Activated B cell treated with CpG ODN at 0.5 μM for 24 hours (primary cell): Measurements from ENCODE around the gene HBQ1. TPM values are rescaled to one million over a fixed set of nuclear protein-coding genes. Genes with fewer than 3 reads are reported as not detected.
"Not testable (repeated sequence)": the region's sequence is repeated elsewhere in the genome, so short reads cannot be mapped to it uniquely, and the experiment has no call there.

Experiments
- ATAC-seq: fragments of 200-7000 bp; cut with Tn5 transposase; one replicate; pipeline ENCODE4 v1.10.0; 2021; ENCODE audit warnings: low read depth, mild to moderate bottlenecking, moderate library complexity
- CTCF ChIA-PET: fragments of 350-600 bp; sonication (Branson Sonifier 250); formaldehyde crosslinking; loops from one replicate; lab custom pipeline; 2021; ENCODE audit warnings: antibody characterized with exemption; lab: Charles Lee
- POLR2A ChIA-PET: fragments of 350-600 bp; sonication (Branson Sonifier 250); formaldehyde crosslinking; loops from one replicate; lab custom pipeline; 2021; ENCODE audit warnings: antibody characterized with exemption; lab: Charles Lee
- DNase-seq: peaks from one replicate; pipeline ENCODE4 v3.0.0; 2022
- H3K27ac Mint-ChIP-seq: one replicate; pipeline ENCODE4 v1.8.0; 2020; ENCODE audit warnings: mixed read lengths
- H3K27me3 Mint-ChIP-seq: one replicate; pipeline ENCODE4 v1.8.0; 2021; ENCODE audit warnings: mixed read lengths
- H3K36me3 Mint-ChIP-seq: one replicate; pipeline ENCODE4 v1.8.0; 2021; ENCODE audit warnings: low read depth, mixed read lengths
- H3K4me1 Mint-ChIP-seq: one replicate; pipeline ENCODE4 v1.8.0; 2021; ENCODE audit warnings: mixed read lengths
- H3K4me3 Mint-ChIP-seq: one replicate; pipeline ENCODE4 v1.8.0; 2020; ENCODE audit warnings: mild to moderate bottlenecking, mixed read lengths
- H3K9me3 Mint-ChIP-seq: one replicate; pipeline ENCODE4 v1.8.0; 2020; ENCODE audit warnings: mixed read lengths
- intact Hi-C: fragments of 100-400 bp; cut with micrococcal nuclease; formaldehyde crosslinking; loops from one replicate; pipeline ENCODE4 v1.15.1; 2024
- total RNA-seq: library from RNA; stranded (reverse); gene quantifications from 2 replicates; pipeline ENCODE4 v1.2.3, GENCODE V29; 2022
- TF ChIP-seq, protein P1 (sequence below): fragments of 200-600 bp; IDR thresholded peaks from one replicate; pipeline ENCODE4 v1.8.0; 2022; ENCODE audit warnings: antibody characterized with exemption, mild to moderate bottlenecking

HBQ1 gene
- total RNA-seq, 1 donor from 2014 or later: not detected

DNA sequence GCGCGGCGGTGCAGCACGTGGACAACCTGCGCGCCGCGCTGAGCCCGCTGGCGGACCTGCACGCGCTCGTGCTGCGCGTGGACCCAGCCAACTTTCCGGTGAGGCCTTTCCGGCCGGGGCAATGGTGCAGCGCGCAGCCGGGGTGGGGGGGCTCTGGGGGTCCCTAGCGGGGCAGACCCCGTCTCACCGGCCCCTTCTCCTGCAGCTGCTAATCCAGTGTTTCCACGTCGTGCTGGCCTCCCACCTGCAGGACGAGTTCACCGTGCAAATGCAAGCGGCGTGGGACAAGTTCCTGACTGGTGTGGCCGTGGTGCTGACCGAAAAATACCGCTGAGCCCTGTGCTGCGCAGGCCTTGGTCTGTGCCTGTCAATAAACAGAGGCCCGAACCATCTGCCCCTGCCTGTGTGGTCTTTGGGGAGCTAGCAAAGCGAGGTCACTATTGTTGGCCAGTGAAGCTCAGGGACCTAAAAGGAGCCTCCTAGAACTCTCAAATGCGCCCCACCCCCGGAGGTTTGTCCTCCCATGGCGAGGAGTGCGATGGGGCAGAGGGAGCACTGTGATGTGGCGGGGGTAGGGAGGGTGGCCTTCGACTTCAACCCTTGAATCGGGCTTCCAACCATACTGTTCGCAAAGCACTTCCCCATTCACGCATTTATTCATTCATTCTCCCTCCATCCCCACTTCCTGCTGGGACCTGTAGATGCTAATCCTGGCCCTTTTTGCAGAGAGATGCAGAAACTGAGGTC lies 13.7 kb upstream of the HBQ1 start:
- intact Hi-C loops: no loop called here
- Mint-ChIP-seq H3K36me3 (no peaks in the 10 kb centered on the region), H3K27ac (no peak overlapping the region), H3K9me3 (no peaks in the 10 kb centered on the region), H3K27me3 (peaks cover 38% of the 10 kb centered on the region), H3K4me3 (no peak overlapping the region), H3K4me1 (peaks cover 14% of the 10 kb centered on the region)
- ChIA-PET CTCF (no interaction called here), POLR2A (interaction anchor here (0.6 kb wide), 1 partner anchor 422 kb away, joined by 3 read pairs; no protein-coding TSS in a partner anchor)
- TF ChIP-seq, protein P1, sequence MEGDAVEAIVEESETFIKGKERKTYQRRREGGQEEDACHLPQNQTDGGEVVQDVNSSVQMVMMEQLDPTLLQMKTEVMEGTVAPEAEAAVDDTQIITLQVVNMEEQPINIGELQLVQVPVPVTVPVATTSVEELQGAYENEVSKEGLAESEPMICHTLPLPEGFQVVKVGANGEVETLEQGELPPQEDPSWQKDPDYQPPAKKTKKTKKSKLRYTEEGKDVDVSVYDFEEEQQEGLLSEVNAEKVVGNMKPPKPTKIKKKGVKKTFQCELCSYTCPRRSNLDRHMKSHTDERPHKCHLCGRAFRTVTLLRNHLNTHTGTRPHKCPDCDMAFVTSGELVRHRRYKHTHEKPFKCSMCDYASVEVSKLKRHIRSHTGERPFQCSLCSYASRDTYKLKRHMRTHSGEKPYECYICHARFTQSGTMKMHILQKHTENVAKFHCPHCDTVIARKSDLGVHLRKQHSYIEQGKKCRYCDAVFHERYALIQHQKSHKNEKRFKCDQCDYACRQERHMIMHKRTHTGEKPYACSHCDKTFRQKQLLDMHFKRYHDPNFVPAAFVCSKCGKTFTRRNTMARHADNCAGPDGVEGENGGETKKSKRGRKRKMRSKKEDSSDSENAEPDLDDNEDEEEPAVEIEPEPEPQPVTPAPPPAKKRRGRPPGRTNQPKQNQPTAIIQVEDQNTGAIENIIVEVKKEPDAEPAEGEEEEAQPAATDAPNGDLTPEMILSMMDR: no peak
- ATAC-seq (no peak), DNase-seq (no peak)

DNA sequence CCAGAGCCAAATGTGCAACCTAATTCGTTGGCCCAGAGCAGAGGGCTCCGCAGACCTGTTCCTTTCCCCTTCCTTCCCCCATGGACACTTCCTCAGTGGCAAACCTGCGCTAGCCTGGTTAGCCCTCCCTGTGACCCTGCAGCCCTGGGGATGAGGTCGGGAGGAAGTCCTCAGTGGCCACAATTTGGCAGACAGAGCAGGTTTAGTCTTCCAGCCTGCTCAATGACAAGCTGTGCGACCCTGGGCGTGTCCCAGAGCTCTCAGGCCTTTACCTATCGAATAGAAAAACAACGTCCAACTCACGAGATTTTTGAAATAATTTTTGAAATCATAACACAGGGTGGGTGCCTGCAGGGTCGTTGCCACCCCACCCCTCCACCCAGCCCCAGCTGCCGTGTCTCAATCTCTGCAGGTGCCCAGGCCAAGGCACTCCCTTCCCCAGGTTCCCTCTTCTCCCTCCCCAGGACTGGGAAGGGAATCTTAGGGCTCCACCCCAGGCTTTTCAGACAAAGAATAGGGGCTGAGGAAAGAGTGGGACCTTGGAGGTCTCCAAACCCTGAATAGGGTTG lies 13.1 kb upstream of the HBQ1 start:
- TF ChIP-seq, protein P1: no peak
- Mint-ChIP-seq H3K36me3 (no peaks in the 10 kb centered on the region), H3K4me1 (peaks cover 14% of the 10 kb centered on the region), H3K4me3 (no peak overlapping the region), H3K9me3 (no peaks in the 10 kb centered on the region), H3K27me3 (peaks cover 39% of the 10 kb centered on the region), H3K27ac (no peak overlapping the region)
- DNase-seq (no peak), ATAC-seq (no peak)
- intact Hi-C loops: no loop called here
- POLR2A ChIA-PET: interaction anchor here (0.7 kb wide), 1 partner anchor 57 kb away, joined by 3 read pairs; no protein-coding TSS in a partner anchor
- CTCF ChIA-PET: no interaction called here

DNA sequence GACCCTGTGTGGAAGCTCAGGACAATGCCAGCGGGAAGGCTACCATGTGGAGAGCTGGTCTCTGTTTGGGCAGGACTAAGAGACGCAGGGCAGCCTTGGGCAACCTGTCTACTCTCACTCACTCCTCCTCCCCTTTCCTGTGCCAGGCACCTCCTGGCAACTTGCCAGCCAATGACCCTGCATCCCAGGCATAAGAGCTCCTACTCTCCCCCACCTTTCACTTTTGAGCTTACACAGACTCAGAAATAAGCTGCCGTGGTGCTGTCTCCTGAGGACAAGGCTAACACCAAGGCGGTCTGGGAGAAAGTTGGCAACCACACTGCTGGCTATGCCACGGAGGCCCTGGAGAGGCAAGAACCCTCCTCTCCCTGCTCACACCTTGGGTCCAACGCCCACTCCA lies 11.8 kb upstream of the HBQ1 start:
- H3K4me3 Mint-ChIP-seq: no peak overlapping the region
- CTCF ChIA-PET: no interaction called here
- TF ChIP-seq, protein P1: no peak
- no peak for ATAC-seq
- H3K4me1 Mint-ChIP-seq: peaks cover 14% of the 10 kb centered on the region
- DNase-seq: no peak
- no peaks in the 10 kb centered on the region for H3K9me3 Mint-ChIP-seq
- no peak overlapping the region for H3K27ac Mint-ChIP-seq
- POLR2A ChIA-PET: no interaction called here
- intact Hi-C loops: no loop called here
- peaks cover 36% of the 10 kb centered on the region for H3K27me3 Mint-ChIP-seq
- H3K36me3 Mint-ChIP-seq: no peaks in the 10 kb centered on the region

DNA sequence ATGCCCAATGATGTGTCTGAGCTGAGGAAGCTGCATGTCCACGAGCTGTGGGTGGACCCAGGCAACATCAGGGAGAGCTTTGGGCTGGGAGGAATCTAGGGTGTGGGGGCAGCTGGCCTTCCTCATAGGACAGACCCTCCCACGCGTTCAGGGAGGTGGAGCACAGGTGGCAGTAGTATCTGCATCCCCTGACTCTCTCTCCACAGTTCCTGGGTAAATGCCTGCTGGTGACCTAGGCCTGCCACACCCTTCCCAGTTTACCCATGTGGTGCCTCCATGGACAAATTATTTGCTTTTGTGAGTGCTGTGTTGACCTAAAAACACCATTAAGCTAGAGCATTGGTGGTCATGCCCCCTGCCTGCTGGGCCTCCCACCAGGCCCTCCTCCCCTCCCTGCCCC lies 11.2 kb upstream of the HBQ1 start:
- peaks cover 39% of the 10 kb centered on the region for H3K27me3 Mint-ChIP-seq
- no peaks in the 10 kb centered on the region for H3K36me3 Mint-ChIP-seq
- no peaks in the 10 kb centered on the region for H3K9me3 Mint-ChIP-seq
- no peak for DNase-seq
- intact Hi-C loops: no loop called here
- TF ChIP-seq, protein P1: no peak
- ATAC-seq: no peak
- ChIA-PET POLR2A (no interaction called here), CTCF (no interaction called here)
- no peak overlapping the region for H3K27ac Mint-ChIP-seq
- no peak overlapping the region for H3K4me3 Mint-ChIP-seq
- H3K4me1 Mint-ChIP-seq: peaks cover 17% of the 10 kb centered on the region

DNA sequence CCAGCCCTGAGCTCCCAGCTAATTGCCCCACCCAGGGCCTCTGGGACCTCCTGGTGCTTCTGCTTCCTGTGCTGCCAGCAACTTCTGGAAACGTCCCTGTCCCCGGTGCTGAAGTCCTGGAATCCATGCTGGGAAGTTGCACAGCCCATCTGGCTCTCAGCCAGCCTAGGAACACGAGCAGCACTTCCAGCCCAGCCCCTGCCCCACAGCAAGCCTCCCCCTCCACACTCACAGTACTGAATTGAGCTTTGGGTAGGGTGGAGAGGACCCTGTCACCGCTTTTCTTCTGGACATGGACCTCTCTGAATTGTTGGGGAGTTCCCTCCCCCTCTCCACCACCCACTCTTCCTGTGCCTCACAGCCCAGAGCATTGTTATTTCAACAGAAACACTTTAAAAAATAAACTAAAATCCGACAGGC lies 10.2 kb upstream of the HBQ1 start:
- DNase-seq, H3K27ac Mint-ChIP-seq, H3K36me3 Mint-ChIP-seq, H3K4me3 Mint-ChIP-seq, intact Hi-C loops, ATAC-seq, CTCF ChIA-PET, POLR2A ChIA-PET, H3K9me3 Mint-ChIP-seq: not testable (repeated sequence)
- Mint-ChIP-seq H3K4me1 (peaks cover 15% of the 10 kb centered on the region), H3K27me3 (peaks cover 47% of the 10 kb centered on the region)
